ENCODE results near the gene NCOR1. TPM values are rescaled to one million over a fixed set of nuclear protein-coding genes. Genes with fewer than 3 reads are reported as not detected.
"Not testable (repeated sequence)": the region's sequence is repeated elsewhere in the genome, so short reads cannot be mapped to it uniquely, and the experiment has no call there.

The NCOR1 gene
- total and polyA plus RNA-seq, 2 experiments from 2014 or later, result 50.6 to 95.7 TPM

DNA sequence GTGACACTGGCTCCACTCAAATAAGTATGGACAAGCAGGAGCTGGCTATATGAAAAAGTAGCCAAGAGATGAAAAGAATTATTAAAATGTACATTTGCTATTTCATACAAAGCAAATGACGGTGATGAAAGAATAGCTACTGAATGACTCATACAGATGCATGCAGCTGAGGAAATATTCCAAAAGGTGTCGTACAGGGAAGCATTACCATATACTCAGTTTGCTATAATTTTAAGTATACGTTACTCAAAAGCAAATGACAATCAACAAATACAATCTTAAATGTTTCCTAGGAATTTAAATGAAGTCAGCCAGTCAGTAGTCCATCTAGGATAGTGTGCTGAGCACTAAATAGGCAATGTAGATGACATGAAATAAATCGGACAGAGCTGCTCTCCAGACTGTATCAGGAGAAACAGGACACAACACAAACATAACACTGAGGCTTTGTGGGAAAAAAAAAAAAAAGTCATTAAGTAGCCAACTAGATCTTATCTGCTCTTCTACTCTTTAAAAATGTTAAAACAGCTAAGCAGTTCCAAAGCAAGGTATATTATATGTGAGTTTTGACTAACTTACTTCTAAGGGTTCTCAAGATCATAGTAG, 65.0 kb downstream of the NCOR1 start:
- H3K4me2 ChIP-seq (ENCODE audit: unreplicated experiment), result no peak overlapping the region
- no peak overlapping the region for H3K27ac ChIP-seq
- H3K9ac ChIP-seq, result no peak overlapping the region
- TF ChIP-seq EZH2 (IDR thresholded peaks at IDR 0.05; ENCODE audit: insufficient read depth, poor library complexity, severe bottlenecking) (no peak), EZH2phosphoT487 (IDR thresholded peaks at IDR 0.05; ENCODE audit: insufficient read depth, low read depth) (no peak)
- no peaks in the 10 kb centered on the region for H3K9me2 ChIP-seq (ENCODE audit: insufficient read depth)
- H2AFZ ChIP-seq, result no peak overlapping the region
- WGBS, 2 experiments (ENCODE audit: low coverage in 1 of 2, low lambda C conversion rate in 2 of 2, missing lambda C conversion rate in 2 of 2), result 88 to 89% methylated on average over 4 of the region's 4 CpGs
- H3K9me3 ChIP-seq (ENCODE audit: low read depth), result no peaks in the 10 kb centered on the region
- peak; percentile 56 for DNase-seq
- no peaks in the 10 kb centered on the region for H4K20me1 ChIP-seq (ENCODE audit: insufficient read depth)
- no peak overlapping the region for H3K4me3 ChIP-seq
- H3K27me3 ChIP-seq (replicated peaks; ENCODE audit: insufficient read depth), result no peaks in the 10 kb centered on the region
- H3F3A ChIP-seq (ENCODE audit: insufficient read depth), result no peaks in the 10 kb centered on the region
- H3K79me2 ChIP-seq (ENCODE audit: insufficient read depth), result peaks cover 11% of the 10 kb centered on the region
- H3K36me3 ChIP-seq (ENCODE audit: low read depth), result peaks cover 32% of the 10 kb centered on the region
- 0 out of 2 replicates have a peak, but pooled peaks cover 10% of the 10 kb centered on the region for H3K4me1 ChIP-seq (ENCODE audit: insufficient read depth)
- in situ Hi-C loops (cut with MboI), result no loop called here

DNA sequence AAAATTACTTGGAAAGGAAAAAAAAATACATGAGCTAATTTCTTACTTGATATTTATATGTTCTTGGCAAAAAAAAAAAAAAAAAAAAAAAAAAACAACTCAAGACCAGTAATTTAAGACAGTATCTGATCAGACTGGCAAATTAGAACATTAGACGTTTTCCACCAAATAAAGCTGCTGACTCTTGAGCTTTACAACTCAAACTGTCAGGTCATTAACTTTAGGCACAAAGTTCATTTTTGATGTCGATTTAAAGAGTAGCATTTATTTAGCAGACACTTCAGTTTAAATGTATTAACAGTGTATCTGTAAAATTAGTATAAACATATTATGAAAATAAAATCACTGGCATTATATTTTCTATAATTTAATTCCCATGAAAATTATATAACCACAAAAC, 66.7 kb downstream of the NCOR1 start:
- Histone ChIP-seq H3K9me3 (ENCODE audit: low read depth) (no peaks in the 10 kb centered on the region), H3K36me3 (ENCODE audit: low read depth) (peaks cover 32% of the 10 kb centered on the region), H2AFZ (no peak overlapping the region), H3K27ac (no peak overlapping the region), H3K4me2 (ENCODE audit: unreplicated experiment) (no peak overlapping the region), H3K4me1 (ENCODE audit: insufficient read depth) (0 out of 2 replicates have a peak, but pooled peaks cover 10% of the 10 kb centered on the region), H4K20me1 (ENCODE audit: insufficient read depth) (no peaks in the 10 kb centered on the region), H3K27me3 (replicated peaks; ENCODE audit: insufficient read depth) (no peaks in the 10 kb centered on the region), H3F3A (ENCODE audit: insufficient read depth) (no peaks in the 10 kb centered on the region), H3K4me3 (no peak overlapping the region), H3K9me2 (ENCODE audit: insufficient read depth) (no peaks in the 10 kb centered on the region), H3K79me2 (ENCODE audit: insufficient read depth) (0 out of 2 replicates have a peak, but pooled peaks cover 4% of the 10 kb centered on the region), H3K9ac (no peak overlapping the region)
- in situ Hi-C loops (cut with MboI), result no loop called here
- 98 to 100% methylated on average over 2 of the region's 2 CpGs for WGBS, 2 experiments (ENCODE audit: low coverage in 1 of 2, low lambda C conversion rate in 2 of 2, missing lambda C conversion rate in 2 of 2)
- TF ChIP-seq EZH2phosphoT487 (IDR thresholded peaks at IDR 0.05; ENCODE audit: insufficient read depth, low read depth) (no peak), EZH2 (IDR thresholded peaks at IDR 0.05; ENCODE audit: insufficient read depth, poor library complexity, severe bottlenecking) (no peak)
- no peak for DNase-seq

DNA sequence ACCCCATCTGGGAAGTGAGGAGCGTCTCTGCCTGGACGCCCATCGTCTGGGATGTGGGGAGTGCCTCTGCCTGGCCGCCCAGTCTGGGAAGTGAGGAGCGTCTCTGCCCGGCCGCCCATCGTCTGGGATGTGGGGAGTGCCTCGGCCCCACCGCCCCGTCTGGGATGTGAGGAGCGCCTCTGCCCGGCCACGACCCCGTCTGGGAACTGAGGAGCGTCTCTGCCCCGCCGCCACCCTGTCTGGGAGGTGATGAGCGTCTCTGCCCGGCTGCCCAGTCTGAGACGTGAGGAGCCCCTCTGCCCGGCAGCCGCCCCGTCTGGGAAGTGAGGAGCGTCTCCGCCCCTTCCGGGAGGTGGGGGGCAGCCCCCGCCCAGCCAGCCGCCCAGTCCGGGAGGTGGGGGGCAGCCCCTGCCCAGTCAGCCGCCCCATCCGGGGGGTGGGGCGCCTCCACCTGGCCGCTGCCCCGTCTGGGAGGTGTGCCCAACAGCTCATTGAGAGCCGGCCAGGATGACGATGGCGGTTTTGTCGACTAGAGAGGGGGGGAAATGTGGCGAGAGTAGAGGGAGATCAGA, 69.9 kb downstream of the NCOR1 start:
- in situ Hi-C loops (cut with MboI); H3K9me2 ChIP-seq (ENCODE audit: insufficient read depth); H3K9me3 ChIP-seq (ENCODE audit: low read depth); H3K9ac ChIP-seq; H3K4me1 ChIP-seq (ENCODE audit: insufficient read depth); H3K79me2 ChIP-seq (ENCODE audit: insufficient read depth); H3K4me3 ChIP-seq; H3F3A ChIP-seq (ENCODE audit: insufficient read depth); H4K20me1 ChIP-seq (ENCODE audit: insufficient read depth); H3K27me3 ChIP-seq (replicated peaks; ENCODE audit: insufficient read depth); H3K4me2 ChIP-seq (ENCODE audit: unreplicated experiment); DNase-seq; H2AFZ ChIP-seq; H3K27ac ChIP-seq: not testable (repeated sequence)
- 93 to 96% methylated on average over 11 to 40 of the region's 40 CpGs for WGBS, 2 experiments (ENCODE audit: low coverage in 1 of 2, low lambda C conversion rate in 2 of 2, missing lambda C conversion rate in 2 of 2)
- H3K36me3 ChIP-seq (ENCODE audit: low read depth), result peaks cover 41% of the 10 kb centered on the region

DNA sequence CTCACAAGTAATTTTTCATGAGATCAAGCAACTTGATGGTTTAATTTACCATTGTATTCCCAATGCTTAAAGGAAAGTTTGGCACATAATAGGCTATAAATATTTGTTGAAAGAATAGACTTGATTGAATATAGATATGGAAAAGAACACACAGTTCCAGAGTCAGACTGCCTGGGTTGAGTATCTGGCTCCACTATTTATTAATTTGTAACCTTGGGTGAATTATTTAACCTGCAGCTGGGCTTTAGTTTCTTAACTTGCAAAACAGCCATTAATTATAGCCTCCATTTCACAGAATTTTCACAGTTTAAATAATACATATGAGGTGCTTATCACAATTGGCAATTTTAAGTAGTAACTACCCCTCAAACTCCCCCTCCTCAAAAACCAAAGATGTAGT, 73.6 kb downstream of the NCOR1 start:
- Histone ChIP-seq H3K4me3 (no peak overlapping the region), H2AFZ (no peak overlapping the region), H3K27ac (no peak overlapping the region), H3K4me2 (ENCODE audit: unreplicated experiment) (no peak overlapping the region), H4K20me1 (ENCODE audit: insufficient read depth) (no peaks in the 10 kb centered on the region), H3K9me2 (ENCODE audit: insufficient read depth) (no peaks in the 10 kb centered on the region), H3F3A (ENCODE audit: insufficient read depth) (0 out of 2 replicates have a peak, but pooled peaks cover 8% of the 10 kb centered on the region), H3K36me3 (ENCODE audit: low read depth) (peaks cover 45% of the 10 kb centered on the region), H3K4me1 (ENCODE audit: insufficient read depth) (no peaks in the 10 kb centered on the region), H3K9me3 (ENCODE audit: low read depth) (no peaks in the 10 kb centered on the region), H3K27me3 (replicated peaks; ENCODE audit: insufficient read depth) (no peaks in the 10 kb centered on the region), H3K9ac (no peak overlapping the region), H3K79me2 (ENCODE audit: insufficient read depth) (0 out of 2 replicates have a peak, but pooled peaks cover 4% of the 10 kb centered on the region)
- TF ChIP-seq EZH2 (IDR thresholded peaks at IDR 0.05; ENCODE audit: insufficient read depth, poor library complexity, severe bottlenecking) (no peak), EZH2phosphoT487 (IDR thresholded peaks at IDR 0.05; ENCODE audit: insufficient read depth, low read depth) (no peak)
- in situ Hi-C loops (cut with MboI), result no loop called here
- no peak for DNase-seq

All from GM23248 (cell line).